ENCODE results near the gene LHX2.
"Not testable (repeated sequence)": the region's sequence is repeated elsewhere in the genome, so short reads cannot be mapped to it uniquely, and the experiment has no call there.

DNA sequence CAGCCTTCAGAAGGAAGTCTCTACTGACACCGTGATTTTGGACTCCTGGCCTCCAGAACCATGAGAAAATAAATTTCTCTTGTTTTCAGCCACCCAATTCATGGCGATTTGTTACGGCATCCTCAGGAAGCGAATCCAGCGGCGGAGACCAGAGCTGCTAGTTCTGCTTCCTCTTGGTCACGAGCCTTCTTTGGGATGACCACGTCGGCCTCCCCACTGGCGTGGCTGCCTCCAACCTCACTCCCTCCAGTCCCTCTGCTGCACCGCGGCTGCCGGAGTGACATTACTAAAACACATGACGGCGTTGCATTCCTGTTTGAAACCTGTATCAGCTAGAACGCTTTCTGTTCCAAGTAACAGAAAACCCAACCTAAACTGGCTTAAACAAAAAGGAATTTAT lies 18.9 kb upstream of the LHX2 start:
- TF ChIP-seq POLR2AphosphoS5 (IDR thresholded peaks at IDR 0.05; ENCODE audit: low read depth, low read length); JUND (IDR thresholded peaks at IDR 0.05): not testable (repeated sequence)
